HG03175 (cell line): ENCODE results near the gene ADAM12.

ENCODE experiments used
- ATAC-seq: cut with Tn5 transposase; IDR thresholded peaks from one replicate; pipeline ENCODE4 v1.9.1; 2021; ENCODE audit warnings: mild to moderate bottlenecking, moderate library complexity; ENCODE audit not compliant: unreplicated experiment

Gene ADAM12, protein sequence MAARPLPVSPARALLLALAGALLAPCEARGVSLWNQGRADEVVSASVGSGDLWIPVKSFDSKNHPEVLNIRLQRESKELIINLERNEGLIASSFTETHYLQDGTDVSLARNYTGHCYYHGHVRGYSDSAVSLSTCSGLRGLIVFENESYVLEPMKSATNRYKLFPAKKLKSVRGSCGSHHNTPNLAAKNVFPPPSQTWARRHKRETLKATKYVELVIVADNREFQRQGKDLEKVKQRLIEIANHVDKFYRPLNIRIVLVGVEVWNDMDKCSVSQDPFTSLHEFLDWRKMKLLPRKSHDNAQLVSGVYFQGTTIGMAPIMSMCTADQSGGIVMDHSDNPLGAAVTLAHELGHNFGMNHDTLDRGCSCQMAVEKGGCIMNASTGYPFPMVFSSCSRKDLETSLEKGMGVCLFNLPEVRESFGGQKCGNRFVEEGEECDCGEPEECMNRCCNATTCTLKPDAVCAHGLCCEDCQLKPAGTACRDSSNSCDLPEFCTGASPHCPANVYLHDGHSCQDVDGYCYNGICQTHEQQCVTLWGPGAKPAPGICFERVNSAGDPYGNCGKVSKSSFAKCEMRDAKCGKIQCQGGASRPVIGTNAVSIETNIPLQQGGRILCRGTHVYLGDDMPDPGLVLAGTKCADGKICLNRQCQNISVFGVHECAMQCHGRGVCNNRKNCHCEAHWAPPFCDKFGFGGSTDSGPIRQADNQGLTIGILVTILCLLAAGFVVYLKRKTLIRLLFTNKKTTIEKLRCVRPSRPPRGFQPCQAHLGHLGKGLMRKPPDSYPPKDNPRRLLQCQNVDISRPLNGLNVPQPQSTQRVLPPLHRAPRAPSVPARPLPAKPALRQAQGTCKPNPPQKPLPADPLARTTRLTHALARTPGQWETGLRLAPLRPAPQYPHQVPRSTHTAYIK

GRCh38 chr10:126387931-126388911, at the start of gene ADAM12:
ADAM12 (minus strand) TSS chr10:126388477; CDS start chr10:126388145, 332 bp downstream.
- ATAC-seq, result no peak

GRCh38 chr10:126437635-126438406, 49.5 kb upstream of the ADAM12 start:
- no peak for ATAC-seq

GRCh38 chr10:126434235-126434634, 46.0 kb upstream of the ADAM12 start:
- ATAC-seq, result no peak

GRCh38 chr10:126433351-126433750, 45.1 kb upstream of the ADAM12 start:
- no peak for ATAC-seq

DNA sequence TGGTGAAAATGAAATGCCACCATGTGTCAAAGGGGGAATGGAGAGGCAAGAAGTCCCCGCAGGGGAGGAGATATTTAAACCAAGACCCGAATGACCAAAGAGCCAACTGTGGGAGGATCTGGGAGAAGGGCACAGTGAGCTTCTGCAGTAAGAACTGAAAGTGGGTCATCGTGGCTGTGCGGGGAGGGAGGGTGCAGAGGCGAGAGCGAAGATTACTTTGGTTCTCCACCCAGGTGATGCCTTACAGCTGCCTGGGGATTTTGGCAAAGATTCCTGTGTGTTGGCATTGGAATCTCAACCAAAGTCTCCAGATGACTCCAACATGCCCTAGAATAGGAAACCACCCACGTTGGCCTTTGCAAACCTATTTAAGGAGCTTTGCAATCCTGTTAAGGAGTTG, 44.2 kb upstream of the ADAM12 start:
- ATAC-seq, result no peak

- ATAC-seq, result no peak
These were observed 43.5 kb upstream of the ADAM12 start for GRCh38 chr10:126431816-126432215.

DNA sequence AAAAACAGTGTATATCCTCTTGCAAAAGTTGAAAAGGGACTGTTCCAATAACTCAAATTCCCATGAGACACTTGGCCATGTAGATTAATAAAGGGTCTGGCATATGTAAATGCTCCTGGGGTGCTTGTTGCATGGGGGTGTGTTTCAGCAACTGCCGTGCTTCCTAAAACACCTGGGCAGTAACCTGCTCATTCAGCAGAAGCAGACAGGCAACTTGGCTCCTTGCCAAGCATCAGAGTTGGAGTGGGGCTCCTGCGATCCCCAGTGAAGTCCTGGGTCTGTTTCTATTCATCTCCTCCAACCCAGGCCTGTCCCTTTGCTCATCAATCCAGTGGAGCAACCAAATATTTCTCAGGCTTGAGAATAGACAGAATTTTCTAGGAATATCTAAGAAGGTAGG, 42.2 kb upstream of the ADAM12 start:
- ATAC-seq, result no peak

GRCh38 chr10:126429275-126429674, 41.0 kb upstream of the ADAM12 start:
- ATAC-seq, result no peak

- ATAC-seq, result no peak
These were observed 37.3 kb upstream of the ADAM12 start for GRCh38 chr10:126425489-126426065.

- ATAC-seq, result no peak
These were observed 36.8 kb upstream of the ADAM12 start for GRCh38 chr10:126425032-126425431.

DNA sequence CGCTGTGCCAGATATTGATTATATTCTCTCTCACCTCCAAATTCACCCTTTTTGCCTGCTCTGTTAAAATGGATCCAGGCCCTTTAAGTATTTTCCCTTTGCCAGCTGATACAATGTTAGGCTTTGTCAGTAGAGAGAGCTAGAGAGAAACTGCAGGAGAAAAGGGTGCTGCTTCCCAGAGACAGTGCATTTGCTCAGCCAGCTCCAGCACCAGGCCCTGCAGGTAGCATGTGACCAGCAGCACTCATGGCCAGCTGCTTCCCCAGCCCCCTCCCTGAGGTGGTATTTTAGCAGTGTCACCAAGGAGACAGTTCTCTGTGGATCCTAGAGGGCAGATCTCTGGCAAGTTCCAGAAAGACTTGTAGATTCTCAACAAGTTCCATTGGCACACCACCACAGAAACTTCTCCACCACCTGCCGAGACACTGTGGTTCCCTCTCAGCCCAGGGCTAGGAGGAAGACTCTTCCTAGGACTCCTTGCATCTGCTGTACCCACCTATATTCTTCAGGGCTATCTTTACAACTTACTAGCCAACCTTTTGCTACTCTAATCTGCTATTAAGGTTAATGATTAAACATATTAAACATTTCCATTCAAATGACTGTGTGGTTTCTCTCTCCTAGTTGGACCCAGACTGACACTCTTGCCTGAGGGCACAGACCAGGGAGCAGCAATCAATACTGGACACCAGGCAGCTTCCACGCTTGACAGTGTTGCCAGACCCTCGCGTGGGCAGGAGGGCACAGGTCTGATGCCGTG, 35.6 kb upstream of the ADAM12 start:
- no peak for ATAC-seq

DNA sequence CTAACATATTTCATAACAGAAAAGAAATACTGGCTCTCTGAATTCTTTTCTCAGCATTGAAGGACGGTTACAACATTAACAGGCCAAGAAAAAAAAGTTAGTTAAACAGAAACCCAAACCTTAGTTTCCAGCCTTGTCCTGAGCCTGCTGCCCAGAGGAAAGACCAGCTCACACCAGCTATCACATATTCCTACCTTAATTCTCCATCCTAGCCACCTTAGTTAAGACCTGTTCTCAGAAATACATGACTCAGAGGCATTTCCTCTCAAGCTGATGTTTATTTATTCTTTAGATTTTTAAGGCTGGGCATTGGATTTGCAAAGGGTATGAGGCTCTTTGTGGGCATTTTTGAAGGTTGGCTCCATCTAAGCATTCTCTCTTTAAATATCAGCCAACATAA, 34.3 kb upstream of the ADAM12 start:
- ATAC-seq, result no peak

DNA sequence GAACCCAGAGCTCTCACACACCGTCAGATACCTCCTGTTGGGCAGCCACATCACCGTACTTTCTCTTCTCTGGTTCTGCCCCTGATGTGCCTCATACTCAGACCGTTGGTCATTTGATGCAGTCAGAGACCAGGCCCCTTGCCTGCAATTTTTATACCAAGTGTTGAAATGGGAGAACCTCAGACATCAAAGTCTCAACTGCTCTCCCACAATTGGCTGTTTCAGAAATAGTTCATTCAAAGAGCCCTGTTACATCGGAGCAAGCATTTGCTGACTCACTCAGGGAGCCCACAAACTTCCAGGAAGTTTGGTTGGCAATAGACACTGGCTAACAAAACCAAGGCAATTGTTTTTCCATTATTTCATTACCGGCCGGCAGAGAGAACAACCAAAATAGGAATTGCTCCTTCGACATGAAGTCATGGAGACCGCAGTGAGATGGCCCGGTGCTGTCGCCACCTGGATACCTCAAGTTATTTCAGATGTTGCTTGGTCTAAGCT, 33.5 kb upstream of the ADAM12 start:
- ATAC-seq, result no peak

GRCh38 chr10:126420567-126421300, 32.5 kb upstream of the ADAM12 start:
- ATAC-seq, result no peak

- no peak for ATAC-seq
These were observed 29.0 kb upstream of the ADAM12 start for GRCh38 chr10:126417220-126417825.

DNA sequence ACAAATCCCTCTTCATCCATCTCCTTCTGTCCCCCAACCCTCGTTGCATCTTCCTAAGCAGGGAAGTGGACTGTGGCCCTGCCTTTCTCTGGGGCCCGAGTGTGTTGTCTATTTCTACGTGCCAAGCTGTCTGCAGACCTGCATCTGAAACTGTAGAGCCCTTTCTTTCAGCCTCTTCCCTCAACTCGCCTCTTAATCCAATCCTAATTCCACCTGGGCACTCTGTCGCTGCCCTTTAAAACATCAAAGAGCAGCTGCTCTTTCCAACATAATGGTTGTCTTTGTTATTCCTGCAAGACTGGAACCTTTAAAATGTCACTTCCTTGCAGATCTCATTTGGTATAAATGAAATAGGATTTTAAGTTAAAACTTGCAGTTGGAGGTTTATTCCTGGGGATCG, 21.5 kb upstream of the ADAM12 start:
- no peak for ATAC-seq

GRCh38 chr10:126408953-126409641, 20.8 kb upstream of the ADAM12 start:
- ATAC-seq, result no peak
